ENCODE results near the gene NTM. TPM values are rescaled to one million over a fixed set of nuclear protein-coding genes. Genes with fewer than 3 reads are reported as not detected.

Gene NTM
- total and polyA plus RNA-seq, 2 experiments from 2014 or later: 2.2 to 4.9 TPM

- DNase-seq (ENCODE audit: low spot score): no peak
- Histone ChIP-seq H3K4me1 (ENCODE audit: insufficient read depth) (no peaks in the 10 kb centered on the region), H3K79me2 (no peaks in the 10 kb centered on the region)
These were observed 572.9 kb downstream of the NTM start for GRCh38 chr11:131943295-131943694.

GRCh38 chr11:131944736-131945135 is 574.3 kb downstream of the NTM start:
- Histone ChIP-seq H3K4me1 (ENCODE audit: insufficient read depth) (no peaks in the 10 kb centered on the region), H3K79me2 (no peaks in the 10 kb centered on the region), H4K20me1 (ENCODE audit: insufficient read depth, poor library complexity, severe bottlenecking) (no peaks in the 10 kb centered on the region), H3K9me2 (replicated peaks; ENCODE audit: insufficient read depth) (no peaks in the 10 kb centered on the region), H3K27ac (no peak overlapping the region), H3K36me3 (replicated peaks; ENCODE audit: insufficient read depth, low read depth) (no peaks in the 10 kb centered on the region), H2AFZ (no peak overlapping the region), H3K4me2 (no peak overlapping the region), H3K4me3 (no peak overlapping the region), H3K9me3 (ENCODE audit: low read depth) (no peaks in the 10 kb centered on the region), H3K27me3 (peaks cover 6% of the 10 kb centered on the region)
- TF ChIP-seq CTCF (IDR thresholded peaks at IDR 0.05; ENCODE audit: poor library complexity) (no peak), EZH2phosphoT487 (IDR thresholded peaks at IDR 0.05; ENCODE audit: low read depth, severe bottlenecking, unreplicated experiment) (no peak), EZH2 (IDR thresholded peaks at IDR 0.05; ENCODE audit: borderline replicate concordance) (no peak)
- DNase-seq (ENCODE audit: low spot score): no peak
- WGBS (ENCODE audit: low lambda C conversion rate, missing lambda C conversion rate): 66% methylated on average over 6 of the region's 6 CpGs

More at GRCh38 chr11:131943295-131943694, 572.9 kb downstream of the NTM start:
- no peaks in the 10 kb centered on the region for H3K36me3 ChIP-seq (replicated peaks; ENCODE audit: insufficient read depth, low read depth)
- no peaks in the 10 kb centered on the region for H3K9me3 ChIP-seq (ENCODE audit: low read depth)
- H3K27me3 ChIP-seq: peaks cover 9% of the 10 kb centered on the region
- H3K9me2 ChIP-seq (replicated peaks; ENCODE audit: insufficient read depth): no peaks in the 10 kb centered on the region
- no peaks in the 10 kb centered on the region for H4K20me1 ChIP-seq (ENCODE audit: insufficient read depth, poor library complexity, severe bottlenecking)
- H3K4me3 ChIP-seq: no peak overlapping the region
- WGBS (ENCODE audit: low lambda C conversion rate, missing lambda C conversion rate): 88% methylated on average over 6 of the region's 6 CpGs
- no peak overlapping the region for H3K4me2 ChIP-seq
- no peak overlapping the region for H2AFZ ChIP-seq
- no peak overlapping the region for H3K27ac ChIP-seq
- no peak for TF ChIP-seq CTCF (IDR thresholded peaks at IDR 0.05; ENCODE audit: poor library complexity)
- no peak for TF ChIP-seq EZH2phosphoT487 (IDR thresholded peaks at IDR 0.05; ENCODE audit: low read depth, severe bottlenecking, unreplicated experiment)
- TF ChIP-seq EZH2 (IDR thresholded peaks at IDR 0.05; ENCODE audit: borderline replicate concordance): no peak

GRCh38 chr11:131945706-131946105 is 575.3 kb downstream of the NTM start:
- Histone ChIP-seq H3K4me1 (ENCODE audit: insufficient read depth) (no peaks in the 10 kb centered on the region), H2AFZ (no peak overlapping the region), H4K20me1 (ENCODE audit: insufficient read depth, poor library complexity, severe bottlenecking) (no peaks in the 10 kb centered on the region), H3K9me2 (replicated peaks; ENCODE audit: insufficient read depth) (no peaks in the 10 kb centered on the region), H3K27me3 (no peaks in the 10 kb centered on the region), H3K9me3 (ENCODE audit: low read depth) (no peaks in the 10 kb centered on the region), H3K27ac (no peak overlapping the region), H3K36me3 (replicated peaks; ENCODE audit: insufficient read depth, low read depth) (no peaks in the 10 kb centered on the region), H3K4me3 (no peak overlapping the region), H3K79me2 (no peaks in the 10 kb centered on the region), H3K4me2 (no peak overlapping the region)
- 64% methylated on average over 7 of the region's 7 CpGs for WGBS (ENCODE audit: low lambda C conversion rate, missing lambda C conversion rate)
- DNase-seq (ENCODE audit: low spot score): no peak
- TF ChIP-seq EZH2phosphoT487 (IDR thresholded peaks at IDR 0.05; ENCODE audit: low read depth, severe bottlenecking, unreplicated experiment): no peak
- no peak for TF ChIP-seq CTCF (IDR thresholded peaks at IDR 0.05; ENCODE audit: poor library complexity)
- TF ChIP-seq EZH2 (IDR thresholded peaks at IDR 0.05; ENCODE audit: borderline replicate concordance): no peak

- DNase-seq (ENCODE audit: low spot score): no peak
- Histone ChIP-seq H2AFZ (no peak overlapping the region), H3K4me1 (ENCODE audit: insufficient read depth) (no peaks in the 10 kb centered on the region), H3K4me2 (no peak overlapping the region), H3K9me3 (ENCODE audit: low read depth) (no peaks in the 10 kb centered on the region), H3K4me3 (no peak overlapping the region), H3K9me2 (replicated peaks; ENCODE audit: insufficient read depth) (no peaks in the 10 kb centered on the region), H3K27ac (no peak overlapping the region), H3K36me3 (replicated peaks; ENCODE audit: insufficient read depth, low read depth) (no peaks in the 10 kb centered on the region), H3K27me3 (no peaks in the 10 kb centered on the region), H4K20me1 (ENCODE audit: insufficient read depth, poor library complexity, severe bottlenecking) (no peaks in the 10 kb centered on the region), H3K79me2 (no peaks in the 10 kb centered on the region)
- TF ChIP-seq EZH2 (IDR thresholded peaks at IDR 0.05; ENCODE audit: borderline replicate concordance) (no peak), EZH2phosphoT487 (IDR thresholded peaks at IDR 0.05; ENCODE audit: low read depth, severe bottlenecking, unreplicated experiment) (no peak), CTCF (IDR thresholded peaks at IDR 0.05; ENCODE audit: poor library complexity) (no peak)
- 88% methylated on average over 2 of the region's 2 CpGs for WGBS (ENCODE audit: low lambda C conversion rate, missing lambda C conversion rate)
These were observed 577.1 kb downstream of the NTM start for GRCh38 chr11:131947511-131947910.

Data from hepatocyte (in vitro differentiated cells).